ENCODE data around the gene TLX1. TPM values are rescaled to one million over a fixed set of nuclear protein-coding genes. Genes with fewer than 3 reads are reported as not detected.

Gene TLX1
- total RNA-seq, 1 experiment from 2014 or later: not detected

GRCh38 chr10:101122270-101123084 lies 8.6 kb upstream of the TLX1 start:
- no peak for TF ChIP-seq CTCF (IDR thresholded peaks at IDR 0.05; ENCODE audit: unreplicated experiment)
- no TSS peak for BruUV-seq (replicated peaks)
- POLR2A ChIA-PET: interaction anchor here (0.7 kb wide), 1 partner anchor 83 kb away, joined by 3 read pairs; no protein-coding TSS in a partner anchor
- H3K27me3 Mint-ChIP-seq (ENCODE audit: insufficient read depth, unreplicated experiment): peaks cover 62% of the 10 kb centered on the region
- H3K4me3 Mint-ChIP-seq (ENCODE audit: unreplicated experiment): no peak overlapping the region
- no peaks in the 10 kb centered on the region for H3K9me3 Mint-ChIP-seq (ENCODE audit: unreplicated experiment)
- H3K4me1 Mint-ChIP-seq (ENCODE audit: insufficient read depth, unreplicated experiment): peaks cover 8% of the 10 kb centered on the region
- DNase-seq (ENCODE audit: unreplicated experiment): no peak
- H3K36me3 Mint-ChIP-seq (ENCODE audit: insufficient read depth, unreplicated experiment): no peaks in the 10 kb centered on the region
- H3K27ac Mint-ChIP-seq (ENCODE audit: low read depth, unreplicated experiment): no peak overlapping the region
- intact Hi-C loops (cut with micrococcal nuclease): no loop called here
- CTCF ChIA-PET: interaction anchor here (0.5 to 4.4 kb wide), 4 partner anchors 12 to 67 kb away, joined by 3 to 50 read pairs (median 8); no protein-coding TSS in a partner anchor

- Mint-ChIP-seq H3K9me3 (ENCODE audit: unreplicated experiment) (no peaks in the 10 kb centered on the region), H3K36me3 (ENCODE audit: insufficient read depth, unreplicated experiment) (no peaks in the 10 kb centered on the region), H3K27ac (ENCODE audit: low read depth, unreplicated experiment) (no peak overlapping the region), H3K27me3 (ENCODE audit: insufficient read depth, unreplicated experiment) (peaks cover 67% of the 10 kb centered on the region), H3K4me1 (ENCODE audit: insufficient read depth, unreplicated experiment) (peaks cover 8% of the 10 kb centered on the region), H3K4me3 (ENCODE audit: unreplicated experiment) (no peak overlapping the region)
- DNase-seq (ENCODE audit: unreplicated experiment): no peak
- intact Hi-C loops (cut with micrococcal nuclease): no loop called here
- ChIA-PET CTCF (interaction anchor here (0.5 to 4.4 kb wide), 7 partner anchors 8 to 1251 kb away, joined by 3 to 50 read pairs (median 4); no protein-coding TSS in a partner anchor), POLR2A (interaction anchor here (0.7 kb wide), 3 partner anchors 39 to 84 kb away, joined by 3 read pairs; no protein-coding TSS in a partner anchor)
- no peak for TF ChIP-seq CTCF (IDR thresholded peaks at IDR 0.05; ENCODE audit: unreplicated experiment)
- no TSS peak for BruUV-seq (replicated peaks)
These were observed 7.8 kb upstream of the TLX1 start for GRCh38 chr10:101123085-101123814.

GRCh38 chr10:101123815-101124617 lies 7.1 kb upstream of the TLX1 start:
- H3K27me3 Mint-ChIP-seq (ENCODE audit: insufficient read depth, unreplicated experiment): peaks cover 67% of the 10 kb centered on the region
- no TSS peak for BruUV-seq (replicated peaks)
- no peaks in the 10 kb centered on the region for H3K36me3 Mint-ChIP-seq (ENCODE audit: insufficient read depth, unreplicated experiment)
- H3K27ac Mint-ChIP-seq (ENCODE audit: low read depth, unreplicated experiment): no peak overlapping the region
- no peak overlapping the region for H3K4me3 Mint-ChIP-seq (ENCODE audit: unreplicated experiment)
- intact Hi-C loops (cut with micrococcal nuclease): no loop called here
- ChIA-PET POLR2A (interaction anchor here (0.7 kb wide), 2 partner anchors 40 to 59 kb away, joined by 3 read pairs; no protein-coding TSS in a partner anchor), CTCF (interaction anchor here (0.6 to 4.4 kb wide), 6 partner anchors 9 to 1250 kb away, joined by 3 to 50 read pairs (median 4); no protein-coding TSS in a partner anchor)
- H3K9me3 Mint-ChIP-seq (ENCODE audit: unreplicated experiment): no peaks in the 10 kb centered on the region
- no peak for DNase-seq (ENCODE audit: unreplicated experiment)
- TF ChIP-seq CTCF (IDR thresholded peaks at IDR 0.05; ENCODE audit: unreplicated experiment): no peak
- peaks cover 2% of the 10 kb centered on the region for H3K4me1 Mint-ChIP-seq (ENCODE audit: insufficient read depth, unreplicated experiment)

Data from MCF 10A (cell line).